Psoas muscle (tissue), 8 donors: ENCODE data around the gene NFIC. TPM values are rescaled to one million over a fixed set of nuclear protein-coding genes. Genes with fewer than 3 reads are reported as not detected.

Experiments used
- ATAC-seq, 4 donors: fragments of 200-7000 bp; cut with Tn5 transposase; one replicate each; pipeline ENCODE4 v1.9.1; 2020; ENCODE audit warnings: moderate library complexity in 3 of 4, mild to moderate bottlenecking in 2 of 4
- DNase-seq, 2 donors: peaks; one replicate each; pipeline ENCODE4 v3.0.0-alpha.2; 2020
- H3K27ac ChIP-seq: fragments of 200-600 bp; one replicate; pipeline ENCODE4 v1.8.0; 2022
- H3K27me3 ChIP-seq, 3 donors: fragments of 200-600 bp in 1 of 3; one replicate each; pipeline versions ENCODE4 v1.6.1 to v1.8.0; 2013 to 2022; ENCODE audit warnings: low read length in 2 of 3, mild to moderate bottlenecking in 2 of 3, moderate library complexity in 1 of 3; ENCODE audit not compliant: insufficient read depth in 3 of 3
- H3K36me3 ChIP-seq, 2 donors: fragments of 200-600 bp in 1 of 2; one replicate each; pipeline versions ENCODE4 v1.6.1 to v1.8.0; 2013 to 2022; ENCODE audit warnings: low read depth in 1 of 2, mild to moderate bottlenecking in 1 of 2, moderate library complexity in 1 of 2; ENCODE audit not compliant: insufficient read depth in 1 of 2
- H3K4me1 ChIP-seq: fragments of 200-600 bp; one replicate; pipeline ENCODE4 v1.8.0; 2022
- H3K4me3 ChIP-seq: fragments of 200-600 bp; one replicate; pipeline ENCODE4 v1.8.0; 2022; ENCODE audit warnings: mild to moderate bottlenecking
- H3K9me3 ChIP-seq: fragments of 200-600 bp; one replicate; pipeline ENCODE4 v1.8.0; 2022
- CTCF ChIP-seq: fragments of 200-600 bp; IDR thresholded peaks from one replicate; pipeline ENCODE4 v1.8.0; 2022; ENCODE audit warnings: antibody characterized with exemption
- WGBS, 3 donors: extraction: QIAGEN DNeasy Blood & Tissue Kit; methylation state at CpG; one replicate each; pipeline versions ENCODE4 v1.1.6 to v1.1.7; 2013; 5-methylcytosine and 5-hydroxymethylcytosine counted together
- intact Hi-C, 2 donors: fragments of 100-400 bp; cut with DNase I; formaldehyde crosslinking; loops; one replicate each; pipeline versions ENCODE4 v1.11.0 to v1.14.2; 2022
- polyA plus RNA-seq, 3 donors: library from polyadenylated mRNA; stranded (reverse); fragments of 200-250 nt; gene quantifications; one replicate each; pipeline ENCODE4 v1.2.3, GENCODE V29; 2013
- total RNA-seq, 4 donors: library from RNA; stranded (reverse); fragmentation: NEBNext Ultra II Directional in 2 of 4; extraction: Animal tissue kit (Norgen Biotek cat#: 25700) in 2 of 4; gene quantifications; one replicate each; pipeline versions ENCODE4 v1.2.1 to v1.2.4, GENCODE V29; 2021 to 2023
- donor health status: healthy with polysubstance abuse.
- donor health status: DM: no; HTN: no; CAD: no; lungs with moderate emphysema.
- donor health status: Bipolar disorder and iron deficiency.
- donor health status: healthy.
- donor health status: DM: yes; HTN: yes; CAD: no.
- donor health status: DM: no; HTN: no; CAD: no.
- donor health status: DM: no; HTN: no; CAD: no.
- donor health status: DM: yes; HTN: yes; CAD: no.

The NFIC gene
- total and polyA plus RNA-seq, 7 donors: 100.0 to 439 (median 270) TPM

- peaks cover 0 to 30% (median 14%) of the 10 kb centered on the region in 3 donors for H3K27me3 ChIP-seq
- H3K4me1 ChIP-seq: no peaks in the 10 kb centered on the region
- ATAC-seq (no peak), DNase-seq (no peak)
- no peaks in the 10 kb centered on the region for H3K9me3 ChIP-seq
- 55 to 62% (median 60%) methylated on average over 8 of the region's 8 CpGs for WGBS, 3 donors
- no peak for TF ChIP-seq CTCF
- H3K36me3 ChIP-seq: no peaks in the 10 kb centered on the region
- H3K27ac ChIP-seq: no peak overlapping the region
- no peak overlapping the region for H3K4me3 ChIP-seq
- intact Hi-C loops: no loop called here
These were observed 45.5 kb upstream of the NFIC start for GRCh38 chr19:3320853-3321252.

- H3K27ac ChIP-seq: no peak overlapping the region
- peaks cover under 1% of the 10 kb centered on the region for H3K4me1 ChIP-seq
- no peak overlapping the region for H3K4me3 ChIP-seq
- H3K36me3 ChIP-seq: no peaks in the 10 kb centered on the region
- DNase-seq (no peak), ATAC-seq (no peak)
- intact Hi-C loops: no loop called here
- no peak for TF ChIP-seq CTCF
- H3K9me3 ChIP-seq: no peaks in the 10 kb centered on the region
- peaks cover 0 to 27% (median 11%) of the 10 kb centered on the region in 3 donors for H3K27me3 ChIP-seq
- 49 to 63% (median 57%) methylated on average over 6 of the region's 6 CpGs for WGBS, 3 donors
These were observed 44.7 kb upstream of the NFIC start for GRCh38 chr19:3321696-3322095.

- TF ChIP-seq CTCF: no peak
- ATAC-seq (no peak), DNase-seq (no peak)
- Histone ChIP-seq H3K36me3 (no peaks in the 10 kb centered on the region), H3K4me3 (no peak overlapping the region), H3K9me3 (no peaks in the 10 kb centered on the region), H3K27ac (no peak overlapping the region), H3K27me3 (peaks cover 0 to 22% (median 11%) of the 10 kb centered on the region in 3 donors), H3K4me1 (peaks cover 6% of the 10 kb centered on the region)
- 73 to 77% (median 76%) methylated on average over 6 of the region's 6 CpGs for WGBS, 3 donors
- intact Hi-C loops: no loop called here
These were observed 44.0 kb upstream of the NFIC start for GRCh38 chr19:3322199-3322978.

- Histone ChIP-seq H3K27ac (no peak overlapping the region), H3K4me1 (peaks cover 6% of the 10 kb centered on the region), H3K9me3 (no peaks in the 10 kb centered on the region), H3K27me3 (peaks cover 0 to 22% (median 11%) of the 10 kb centered on the region in 3 donors), H3K36me3 (no peaks in the 10 kb centered on the region), H3K4me3 (no peak overlapping the region)
- intact Hi-C loops: no loop called here
- no peak for TF ChIP-seq CTCF
- WGBS, 3 donors: 30 to 33% (median 32%) methylated on average over 1 to 2 of the region's 2 CpGs
- no peak for ATAC-seq
- no peak for DNase-seq
These were observed 43.4 kb upstream of the NFIC start for GRCh38 chr19:3323026-3323425.
